Fibroblast of lung (primary cell): ENCODE data around the gene RIPOR2.

ENCODE experiments used
- EZH2 ChIP-seq: IDR thresholded peaks from 2 replicates; pipeline ENCODE4 v1.5.1; 2012; ENCODE audit warnings: low read length, control low read depth, mild to moderate bottlenecking; ENCODE audit errors: missing control alignments
- TF ChIP-seq, protein P1 (sequence below), 2 donors: IDR thresholded peaks in 1 of 2; conservative IDR thresholded peaks in 1 of 2; 1 replicate in 1 of 2; 2 replicates in 1 of 2; pipeline ENCODE4 v1.5.1; 2011 to 2012; ENCODE audit warnings: low read length in 2 of 2, control low read depth in 1 of 2, inconsistent platforms in 1 of 2, low read depth in 1 of 2, mild to moderate bottlenecking in 1 of 2

DNA sequence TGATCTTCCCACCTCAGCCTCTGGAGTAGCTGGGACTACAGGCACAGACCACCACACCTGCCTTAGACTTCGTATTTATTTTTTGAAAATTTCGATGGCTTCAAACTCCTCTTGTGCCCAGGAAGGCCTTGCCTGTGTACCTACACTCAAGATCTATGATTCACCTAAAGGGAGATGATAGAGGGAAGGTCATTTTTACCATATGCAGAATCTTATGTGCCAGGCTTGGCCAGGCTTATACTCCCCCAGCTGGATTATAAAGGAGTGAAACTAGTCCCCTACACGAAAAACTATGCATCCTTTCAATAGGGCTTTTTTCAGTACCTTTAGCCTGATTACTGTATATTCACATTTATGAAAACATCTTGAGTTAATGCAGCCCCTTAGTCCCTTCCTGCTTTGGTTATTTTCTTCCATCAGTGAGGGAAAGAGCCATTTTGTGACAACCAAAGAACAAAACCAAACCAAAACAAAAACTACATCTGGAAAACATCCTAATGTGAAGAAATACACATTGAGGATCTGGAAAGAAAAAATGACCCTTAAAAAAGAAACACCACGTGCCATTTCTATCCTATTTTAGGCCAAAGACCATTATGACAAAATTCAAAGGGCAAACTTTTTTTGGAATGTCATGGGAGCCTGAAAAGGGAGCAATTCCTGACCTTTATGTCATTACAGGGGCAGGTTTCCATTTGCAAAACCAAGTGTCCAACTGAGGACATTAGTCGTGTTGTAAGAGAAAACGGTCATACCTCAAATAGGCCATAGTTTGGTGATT is 34.7 kb downstream of the RIPOR2 start:
- no peak for TF ChIP-seq EZH2
- TF ChIP-seq, protein P1, sequence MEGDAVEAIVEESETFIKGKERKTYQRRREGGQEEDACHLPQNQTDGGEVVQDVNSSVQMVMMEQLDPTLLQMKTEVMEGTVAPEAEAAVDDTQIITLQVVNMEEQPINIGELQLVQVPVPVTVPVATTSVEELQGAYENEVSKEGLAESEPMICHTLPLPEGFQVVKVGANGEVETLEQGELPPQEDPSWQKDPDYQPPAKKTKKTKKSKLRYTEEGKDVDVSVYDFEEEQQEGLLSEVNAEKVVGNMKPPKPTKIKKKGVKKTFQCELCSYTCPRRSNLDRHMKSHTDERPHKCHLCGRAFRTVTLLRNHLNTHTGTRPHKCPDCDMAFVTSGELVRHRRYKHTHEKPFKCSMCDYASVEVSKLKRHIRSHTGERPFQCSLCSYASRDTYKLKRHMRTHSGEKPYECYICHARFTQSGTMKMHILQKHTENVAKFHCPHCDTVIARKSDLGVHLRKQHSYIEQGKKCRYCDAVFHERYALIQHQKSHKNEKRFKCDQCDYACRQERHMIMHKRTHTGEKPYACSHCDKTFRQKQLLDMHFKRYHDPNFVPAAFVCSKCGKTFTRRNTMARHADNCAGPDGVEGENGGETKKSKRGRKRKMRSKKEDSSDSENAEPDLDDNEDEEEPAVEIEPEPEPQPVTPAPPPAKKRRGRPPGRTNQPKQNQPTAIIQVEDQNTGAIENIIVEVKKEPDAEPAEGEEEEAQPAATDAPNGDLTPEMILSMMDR (conservative IDR thresholded peaks at IDR 0.05 in 1 of 2, IDR thresholded peaks at IDR 0.05 in 1 of 2; ENCODE audit: low read depth in 1 of 2, low read length in 2 of 2), result no peak
